Measurements from ENCODE around the gene BLTP3B.
"Not testable (repeated sequence)": the region's sequence is repeated elsewhere in the genome, so short reads cannot be mapped to it uniquely, and the experiment has no call there.

Gene BLTP3B

GRCh38 chr12:100142851-100143559, at the start of gene BLTP3B:
Gene BLTP3B, minus strand, starts transcription at chr12:100142874. Its CDS starts 239 bp downstream, at chr12:100142635.
- peak; percentile 87 for DNase-seq (ENCODE audit: low spot score)

DNA sequence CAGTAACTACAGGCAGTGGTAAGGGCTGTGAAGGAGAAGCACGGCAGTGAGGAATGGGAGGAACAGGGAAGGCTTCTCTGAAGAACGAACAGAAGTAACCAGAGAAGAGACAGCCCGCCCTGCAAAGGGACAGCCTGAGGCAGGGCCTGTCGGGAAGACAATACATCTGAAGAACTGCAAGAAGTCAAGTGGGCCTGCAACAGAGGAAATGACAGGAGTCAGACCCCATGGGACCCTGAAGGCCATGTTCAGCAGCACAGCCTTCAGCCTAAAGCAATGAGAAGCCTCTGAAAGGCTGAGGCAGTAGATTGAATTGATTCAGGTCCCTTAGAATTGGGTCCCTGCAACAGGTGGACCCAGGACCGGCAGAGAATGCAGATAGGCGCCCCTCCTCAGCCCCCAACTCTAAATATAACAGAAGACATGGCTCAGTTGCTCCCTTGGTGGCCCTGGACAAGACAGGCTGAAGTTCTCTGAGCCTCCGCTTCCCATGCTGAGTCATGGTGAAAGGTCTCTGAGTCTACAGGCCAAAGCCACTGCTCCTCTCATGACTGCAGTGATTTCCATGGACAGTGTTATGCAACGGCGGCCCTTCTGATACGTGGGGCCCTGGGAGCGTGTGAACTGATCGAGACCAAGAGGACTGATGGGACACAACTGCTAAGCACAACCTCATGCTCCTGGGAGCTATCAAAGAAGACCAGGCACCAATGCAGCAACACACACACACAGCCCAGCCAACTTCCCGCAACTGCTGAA, 47.1 kb upstream of the BLTP3B start:
- DNase-seq (ENCODE audit: low spot score): no peak

- not testable (repeated sequence) for DNase-seq (ENCODE audit: low spot score)
Observed at GRCh38 chr12:100188888-100189635, 46.4 kb upstream of the BLTP3B start.

- DNase-seq (ENCODE audit: low spot score): no peak
Observed at GRCh38 chr12:100187857-100188519, 45.3 kb upstream of the BLTP3B start.

GRCh38 chr12:100187068-100187467, 44.4 kb upstream of the BLTP3B start:
- no peak for DNase-seq (ENCODE audit: low spot score)

- DNase-seq (ENCODE audit: low spot score): no peak
Observed at GRCh38 chr12:100186071-100186470, 43.4 kb upstream of the BLTP3B start.

GRCh38 chr12:100185361-100185894, 42.8 kb upstream of the BLTP3B start:
- DNase-seq (ENCODE audit: low spot score): no peak

- DNase-seq (ENCODE audit: low spot score): no peak
Observed at GRCh38 chr12:100184549-100185145, 42.0 kb upstream of the BLTP3B start.

DNA sequence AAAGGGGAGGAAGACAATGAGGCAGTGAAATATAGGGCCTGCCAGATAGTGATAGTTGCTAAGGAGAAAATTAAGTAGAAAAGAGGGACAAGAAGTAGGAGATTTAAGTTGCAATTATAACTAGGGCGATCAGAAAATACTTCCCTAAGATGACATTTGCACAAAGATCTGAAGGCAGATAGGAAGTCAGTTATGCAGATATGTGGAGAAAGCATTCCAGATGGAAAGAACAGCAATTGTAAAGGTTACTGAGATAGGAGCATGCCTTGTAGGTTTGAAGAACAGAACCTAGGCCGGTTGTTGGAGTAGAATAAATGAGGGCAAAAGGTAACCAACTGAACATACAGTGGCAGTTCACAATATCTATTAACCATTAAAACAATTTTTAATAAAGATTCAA, 36.6 kb upstream of the BLTP3B start:
- no peak for DNase-seq (ENCODE audit: low spot score)

GRCh38 chr12:100176493-100176892, 33.8 kb upstream of the BLTP3B start:
- DNase-seq (ENCODE audit: low spot score): not testable (repeated sequence)

DNA sequence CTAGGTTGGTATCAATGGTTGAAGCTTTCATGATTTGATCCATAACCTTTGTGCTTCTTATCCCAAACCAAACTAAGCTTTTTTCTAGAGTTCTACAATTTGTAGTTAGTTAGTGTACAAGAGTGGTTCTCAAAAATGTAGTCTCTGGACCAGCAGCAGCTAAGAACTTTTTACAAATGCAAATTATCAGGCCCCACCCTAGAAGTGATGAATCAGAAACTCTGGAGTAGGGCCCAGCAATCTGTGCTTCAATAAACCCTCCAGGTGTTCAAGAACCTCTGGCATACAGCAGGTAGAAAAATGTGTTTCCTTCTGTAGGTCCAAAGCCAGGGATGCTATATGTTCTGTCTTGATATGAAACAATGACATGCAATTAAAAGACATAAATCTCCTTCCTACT, 31.8 kb upstream of the BLTP3B start:
- no peak for DNase-seq (ENCODE audit: low spot score)

GRCh38 chr12:100173111-100173510, 30.4 kb upstream of the BLTP3B start:
- no peak for DNase-seq (ENCODE audit: low spot score)

DNA sequence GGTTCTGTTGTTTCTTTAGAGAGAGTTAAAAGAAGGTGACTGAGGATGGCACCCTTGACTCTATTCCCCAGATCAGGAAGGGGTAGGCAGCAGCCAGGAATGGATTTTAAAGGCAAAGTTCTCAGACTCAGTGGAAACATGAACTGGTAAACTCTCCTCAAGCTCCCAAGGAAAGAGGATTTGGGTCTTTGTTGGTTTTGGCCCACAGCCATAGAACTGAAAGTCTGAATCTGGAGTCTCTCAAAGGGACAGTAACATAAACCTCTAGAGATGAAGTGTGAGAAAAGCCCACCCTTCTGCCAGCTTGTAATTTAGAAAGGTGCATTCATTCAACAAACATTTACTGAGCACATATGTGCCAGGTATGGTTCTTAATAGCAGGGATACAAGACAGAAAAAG, 28.6 kb upstream of the BLTP3B start:
- DNase-seq (ENCODE audit: low spot score): no peak

- DNase-seq (ENCODE audit: low spot score): no peak
Observed at GRCh38 chr12:100170313-100170858, 27.7 kb upstream of the BLTP3B start.

DNA sequence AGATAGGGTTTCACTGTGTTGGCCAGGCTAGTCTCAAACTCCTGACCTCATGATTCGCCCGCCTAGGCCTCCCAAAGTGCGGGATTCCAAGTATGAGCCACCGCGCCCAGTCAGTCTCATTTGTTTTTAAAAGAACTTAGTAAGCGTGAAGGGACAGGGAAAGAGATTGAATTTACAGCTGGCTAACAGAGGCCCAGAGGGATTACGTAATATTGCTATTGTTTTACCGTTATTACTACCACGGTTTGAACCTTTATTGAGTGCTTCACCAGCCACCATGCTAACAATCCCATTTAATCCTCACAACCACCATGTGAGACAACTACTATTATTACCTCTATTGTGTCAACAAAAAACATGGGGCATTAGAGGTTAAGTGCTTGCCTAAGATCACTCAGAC, 26.7 kb upstream of the BLTP3B start:
- no peak for DNase-seq (ENCODE audit: low spot score)

DNA sequence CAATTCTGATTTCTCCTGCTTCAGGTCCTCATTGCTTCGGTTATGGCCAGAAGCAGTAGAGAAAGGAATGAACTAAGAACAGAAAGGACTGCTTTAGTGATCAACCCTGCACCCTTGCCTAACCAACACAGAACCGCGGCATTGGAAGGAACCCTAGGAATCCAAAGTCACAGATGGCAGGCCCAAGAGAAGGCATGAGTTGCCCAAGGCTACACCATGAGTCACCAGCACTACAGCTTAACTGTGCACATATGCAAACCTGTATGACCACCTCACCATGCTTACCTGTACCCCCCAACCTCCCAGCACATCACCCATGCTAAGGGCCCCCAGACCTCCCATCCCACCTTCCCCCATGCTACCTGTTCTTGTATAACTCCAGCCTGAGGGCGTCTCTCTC, 25.9 kb upstream of the BLTP3B start:
- no peak for DNase-seq (ENCODE audit: low spot score)

GRCh38 chr12:100166232-100166631, 23.6 kb upstream of the BLTP3B start:
- DNase-seq (ENCODE audit: low spot score): no peak

DNA sequence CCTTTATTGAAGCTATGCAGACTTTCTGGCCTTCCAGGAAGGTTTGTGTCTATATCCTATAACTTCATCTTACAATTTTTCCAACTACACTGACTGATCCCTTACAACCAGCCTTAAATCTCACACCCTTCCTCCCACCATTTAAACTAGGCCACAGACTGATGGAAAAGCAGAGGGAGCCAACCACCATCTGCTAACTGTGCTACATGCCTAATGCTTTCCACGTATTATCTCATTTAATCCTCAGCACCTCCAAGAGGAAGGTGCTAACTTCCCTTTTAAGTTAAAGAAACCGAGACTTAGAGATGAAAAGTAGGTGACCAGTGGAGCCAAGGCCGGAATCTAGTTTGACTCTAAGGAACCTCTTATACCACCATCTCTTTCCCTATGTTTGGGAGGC, 22.7 kb upstream of the BLTP3B start:
- DNase-seq (ENCODE audit: low spot score): no peak

DNA sequence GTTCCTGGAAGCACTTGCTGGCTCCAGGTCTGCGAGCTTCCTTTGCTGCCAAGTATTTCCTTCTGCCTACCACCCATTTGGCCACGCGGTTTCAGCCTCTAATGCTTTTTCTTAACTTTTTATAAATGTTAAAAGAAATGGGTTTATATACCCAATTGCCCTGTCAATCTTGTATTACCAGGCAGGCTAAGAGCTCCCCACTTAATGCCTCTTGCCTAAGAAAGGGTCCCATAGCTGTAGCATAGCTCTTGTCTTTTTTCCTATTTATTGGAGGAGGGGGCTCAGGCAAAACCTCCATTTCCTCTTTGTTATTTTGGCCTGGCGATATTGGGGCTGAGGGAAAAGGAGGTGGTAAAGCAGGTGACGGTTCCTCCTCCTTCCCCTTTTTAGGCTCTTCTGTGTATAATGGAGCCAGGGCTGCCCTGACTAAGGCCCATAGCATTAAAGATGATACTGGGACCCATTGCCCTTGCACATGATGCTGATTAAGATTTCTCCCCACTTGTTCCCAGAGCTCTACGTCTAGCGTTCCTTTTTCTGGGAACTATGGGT, 21.6 kb upstream of the BLTP3B start:
- DNase-seq (ENCODE audit: low spot score): no peak

GRCh38 chr12:100163416-100164152, 20.9 kb upstream of the BLTP3B start:
- DNase-seq (ENCODE audit: low spot score): peak; percentile 80

Data from LoVo (cell line).